T1000 (cell line): Measurements from ENCODE around the gene LHFPL6.

Experiments
- DNase-seq: peaks from one replicate; lab custom pipeline; 2025; ENCODE audit warnings: mixed read lengths; lab: John Stamatoyannopoulos, UW

Gene LHFPL6

DNA sequence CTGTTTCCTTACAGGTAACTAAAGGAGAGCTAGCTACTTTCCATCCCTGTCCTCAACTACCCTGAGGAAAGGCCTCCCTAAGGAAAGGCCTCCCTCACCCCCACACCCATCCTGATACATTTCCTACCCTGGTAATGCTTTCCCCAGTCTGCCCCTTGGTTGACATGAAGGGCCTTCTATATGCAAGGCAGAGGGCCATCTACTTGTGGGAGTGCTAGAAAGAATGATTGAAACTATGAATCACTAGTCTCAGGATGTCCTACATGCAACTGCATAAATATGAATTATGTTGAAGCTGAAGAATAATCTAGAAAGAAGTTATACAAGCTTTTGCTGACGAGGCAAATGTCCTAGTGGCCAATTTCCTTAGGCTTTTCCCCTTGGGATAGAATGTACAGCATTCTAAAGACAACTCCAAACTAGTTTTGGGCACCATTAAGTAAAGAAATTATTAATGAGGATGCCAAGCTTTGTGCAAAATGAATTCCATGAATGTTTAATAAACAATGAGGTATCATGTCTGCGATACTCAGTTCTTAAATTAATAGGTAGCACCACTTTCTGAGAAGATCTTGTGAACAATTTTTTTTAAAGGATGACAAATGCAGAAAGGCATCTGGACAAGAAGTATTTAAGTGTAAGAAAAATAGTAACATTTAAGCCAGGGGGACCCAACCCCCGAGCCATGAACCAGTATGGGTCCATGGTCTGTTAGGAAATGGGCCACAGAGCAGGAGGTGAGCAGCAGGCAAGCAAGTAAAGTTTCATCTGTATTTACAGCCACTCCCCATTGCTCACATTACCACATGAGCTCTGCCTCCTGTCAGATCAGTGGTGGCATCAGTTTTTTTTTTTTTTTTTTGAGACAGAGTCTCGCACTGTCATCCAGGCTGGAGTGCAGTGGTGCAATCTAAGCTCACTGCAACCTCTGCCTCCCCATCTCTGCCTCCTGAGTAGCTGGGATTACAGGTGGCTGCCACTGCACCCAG lies 223.0 kb downstream of the LHFPL6 start:
- DNase-seq = no peak

DNA sequence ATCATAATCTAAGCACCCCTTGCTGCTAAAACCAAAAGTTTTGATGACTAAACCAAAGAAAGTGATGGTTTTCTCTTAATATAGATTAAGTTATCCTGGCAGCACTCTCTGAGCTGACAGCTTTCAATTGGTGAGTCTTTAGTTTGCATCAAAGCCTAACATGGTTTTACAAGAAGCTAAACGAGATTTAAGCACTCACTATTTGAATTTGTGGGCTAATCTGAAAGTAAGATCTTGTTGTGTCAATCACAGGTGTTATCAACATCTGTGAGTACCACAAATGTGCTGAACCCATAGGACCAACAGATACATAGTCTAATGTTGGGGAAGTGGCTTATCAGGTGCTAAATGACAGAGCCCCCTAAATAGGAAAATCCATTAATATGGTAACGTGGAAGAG lies 223.9 kb downstream of the LHFPL6 start:
- no peak for DNase-seq

DNA sequence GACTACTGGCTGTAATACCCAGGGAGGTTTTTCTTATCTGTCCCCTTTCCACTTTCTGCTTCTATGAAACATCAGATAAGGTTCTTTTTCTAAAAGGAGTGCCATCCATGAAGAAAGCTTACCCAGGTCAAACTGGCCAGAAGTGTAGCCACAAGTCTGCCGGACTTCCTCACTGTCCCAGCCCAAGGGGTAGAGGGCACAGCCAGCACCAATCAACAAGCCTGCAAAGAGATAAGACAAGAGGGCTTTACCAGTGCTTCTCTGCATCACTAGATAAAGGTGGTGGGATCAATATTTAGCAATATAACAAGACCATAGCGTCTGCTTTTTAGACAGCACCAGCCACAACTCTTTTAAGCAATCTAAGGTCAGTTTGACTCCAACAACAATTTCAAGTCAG lies 224.7 kb downstream of the LHFPL6 start:
- DNase-seq = no peak

DNA sequence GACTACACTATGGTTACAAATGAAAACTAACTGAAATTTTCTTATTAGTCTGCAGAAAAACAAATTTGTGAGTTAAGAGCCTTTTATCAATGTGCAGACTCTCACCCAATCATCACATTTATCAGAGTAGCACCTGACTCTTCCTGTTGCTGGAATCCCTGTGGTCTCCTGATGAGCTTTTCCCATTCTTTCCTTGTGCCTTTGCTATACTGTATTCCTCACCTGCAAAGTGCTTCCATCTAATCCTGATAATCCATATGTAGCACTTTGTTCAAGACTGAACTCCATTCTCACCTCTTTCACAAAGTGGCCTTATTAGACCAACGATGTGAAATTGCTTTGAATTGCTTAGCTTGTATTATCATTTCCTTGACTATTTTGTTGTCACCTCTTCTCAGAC lies 225.3 kb downstream of the LHFPL6 start:
- DNase-seq = no peak

DNA sequence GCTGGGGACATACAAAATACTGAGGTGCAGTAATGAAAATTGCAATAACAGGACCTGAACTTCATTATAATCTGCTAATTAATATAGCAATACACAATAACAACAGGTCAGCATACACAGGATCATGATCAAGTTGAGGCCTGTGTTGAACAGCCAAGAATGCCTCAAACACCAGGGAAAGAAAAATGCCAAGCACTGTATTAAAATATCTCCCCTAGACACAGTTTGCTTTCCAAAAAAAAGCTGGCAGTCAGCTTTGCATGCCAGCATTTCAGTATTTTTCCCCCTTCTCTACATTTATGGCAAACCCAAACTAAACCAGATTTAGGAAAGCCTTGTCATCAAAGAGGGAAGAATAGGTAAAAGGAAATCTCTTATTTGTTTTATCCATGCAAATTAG lies 226.9 kb downstream of the LHFPL6 start:
- DNase-seq = no peak

DNA sequence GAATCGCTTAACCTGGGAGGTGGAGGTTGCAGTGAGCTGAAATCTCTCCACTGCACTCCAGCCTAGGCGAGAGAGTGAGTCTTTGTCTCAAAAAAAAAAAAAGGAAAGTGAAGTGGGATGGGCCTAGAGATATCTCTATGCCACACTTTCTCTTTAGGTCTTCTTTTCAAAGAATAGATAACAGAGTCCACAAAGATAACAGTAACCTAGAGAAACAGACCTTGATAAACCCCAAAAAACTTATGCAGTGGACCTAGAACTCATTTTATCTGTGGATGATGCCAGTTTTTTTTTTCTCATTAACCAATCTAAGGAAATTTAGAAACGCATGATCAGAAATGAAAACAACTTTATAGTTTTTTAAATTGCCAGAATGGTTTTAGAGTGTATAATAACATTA lies 227.4 kb downstream of the LHFPL6 start:
- no peak for DNase-seq

DNA sequence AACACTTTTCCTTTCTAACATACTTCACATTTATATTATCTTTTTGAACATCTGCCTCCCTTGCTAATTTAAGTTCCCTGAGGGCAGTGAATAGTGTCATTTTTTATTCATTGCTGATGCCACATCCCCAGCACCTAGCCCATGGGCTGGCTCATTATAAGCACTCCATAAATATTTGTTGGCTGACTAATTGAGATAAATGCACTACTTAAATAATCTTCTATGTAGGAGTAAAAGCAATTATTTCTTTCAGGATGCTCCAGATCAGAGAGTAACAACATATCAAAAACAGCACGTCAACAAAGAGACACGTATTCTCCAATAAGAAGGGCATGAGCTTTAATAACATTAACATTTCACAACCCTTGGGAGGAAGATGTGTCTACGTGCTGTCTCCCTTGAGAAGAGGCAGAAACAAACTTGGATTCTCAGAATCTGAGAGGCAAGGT lies 228.2 kb downstream of the LHFPL6 start:
- no peak for DNase-seq

DNA sequence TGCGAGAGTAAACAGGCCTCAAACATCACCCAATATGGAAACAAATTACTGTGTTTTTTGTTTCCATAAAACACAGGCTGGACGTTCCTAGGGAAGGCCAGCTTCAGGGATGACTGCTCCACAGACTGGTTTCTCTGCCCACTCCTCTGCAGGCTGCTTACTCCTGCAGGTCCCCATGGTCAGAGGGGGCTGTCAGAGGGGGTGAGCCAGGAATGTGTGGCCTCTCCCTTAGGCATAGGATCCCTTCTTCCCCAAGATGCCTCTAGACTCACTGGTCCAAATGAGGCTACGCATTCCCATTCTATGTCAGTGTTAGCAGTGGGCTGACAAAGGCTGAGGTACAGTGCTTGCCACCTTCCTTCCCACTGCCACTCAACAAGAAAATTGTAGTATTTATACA lies 229.8 kb downstream of the LHFPL6 start:
- DNase-seq = no peak

DNA sequence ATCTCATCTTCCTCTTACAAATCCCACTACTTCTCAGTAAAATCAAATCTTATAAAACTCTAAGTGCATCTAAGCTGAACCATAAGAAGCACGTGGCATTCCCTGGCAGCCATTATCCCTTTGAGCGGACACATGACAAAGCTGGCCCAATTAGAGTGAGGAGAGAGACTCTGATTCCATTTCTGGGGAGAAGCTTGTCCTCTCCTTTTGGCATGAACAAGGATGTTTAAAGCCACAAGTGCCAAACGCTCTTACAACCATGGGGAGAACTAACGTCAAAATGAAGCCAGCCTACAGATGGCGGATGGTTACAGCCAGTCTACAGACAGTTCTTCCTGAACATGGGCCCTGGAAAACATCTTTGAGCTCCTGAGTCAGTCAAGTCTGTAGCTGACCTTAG lies 231.3 kb downstream of the LHFPL6 start:
- no peak for DNase-seq

DNA sequence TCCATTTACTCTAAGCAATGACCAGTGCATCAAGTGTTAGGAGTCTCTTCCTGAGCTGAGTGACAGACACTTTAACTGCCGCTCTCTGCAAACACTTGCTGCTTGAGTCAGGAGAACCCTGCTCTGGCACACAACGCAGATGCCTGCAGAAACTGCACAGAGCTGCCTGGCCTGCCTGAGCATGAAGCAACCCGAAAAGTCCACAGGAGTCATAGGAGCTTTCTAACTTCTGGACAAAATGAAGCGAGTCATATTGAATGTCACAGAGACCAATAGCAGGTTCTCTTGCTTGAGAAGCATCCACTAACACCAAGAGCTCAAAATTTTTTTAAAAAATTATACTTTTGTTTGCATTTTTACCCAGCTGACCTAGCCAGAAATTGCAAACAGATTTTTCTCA lies 232.4 kb downstream of the LHFPL6 start:
- no peak for DNase-seq

DNA sequence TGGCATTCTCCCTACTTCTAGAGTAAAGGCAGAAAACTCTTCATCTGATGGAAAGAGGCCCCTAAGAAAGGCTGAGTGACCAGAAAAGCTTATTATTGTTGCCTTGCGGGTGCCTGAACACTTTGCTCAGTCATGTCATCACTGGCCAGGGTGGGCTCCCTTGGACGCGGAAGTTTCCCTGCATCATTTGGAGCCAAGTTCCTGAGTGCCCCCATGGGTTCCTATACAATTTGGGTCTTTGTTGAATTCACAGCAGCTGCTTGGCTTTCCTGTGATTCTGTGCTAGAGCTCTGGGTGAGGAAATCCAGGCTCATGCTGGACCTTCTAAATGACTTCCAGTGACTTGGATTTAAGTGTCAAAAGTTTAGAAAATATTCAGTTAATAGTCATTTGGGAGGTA lies 232.9 kb downstream of the LHFPL6 start:
- DNase-seq = no peak

DNA sequence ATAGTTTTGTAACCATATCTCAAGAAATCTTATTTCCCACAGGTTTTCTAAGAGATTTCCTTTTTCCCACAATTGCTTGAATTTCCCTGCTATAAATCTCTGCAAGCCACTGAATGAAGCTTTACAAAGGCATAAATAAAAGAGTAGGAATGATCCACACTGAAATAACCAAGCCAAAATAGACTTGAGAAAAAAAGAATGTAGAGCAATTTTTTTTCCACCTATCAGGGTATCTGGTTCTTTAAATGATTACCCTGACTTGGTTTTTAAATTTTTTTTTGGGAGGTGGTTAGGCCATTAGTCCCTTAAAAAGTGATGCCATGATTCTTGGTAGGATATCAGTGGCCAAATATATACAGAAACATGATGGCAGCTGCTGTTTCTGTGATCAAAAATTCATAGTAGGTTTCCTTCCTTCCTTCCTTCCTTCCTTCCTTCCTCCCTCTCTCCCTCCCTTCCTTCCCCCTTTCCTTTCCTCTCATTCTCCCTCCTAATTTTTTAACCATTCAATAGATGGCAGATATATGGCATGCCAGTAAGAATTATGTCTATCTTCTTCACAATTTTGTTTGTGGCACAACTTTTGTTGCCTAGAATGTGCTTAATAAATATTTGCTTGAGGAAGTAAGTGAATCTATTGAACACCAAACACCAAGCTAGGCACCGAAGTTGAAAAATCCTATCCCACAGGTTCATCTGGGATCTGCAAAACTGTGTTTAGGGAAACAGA lies 233.7 kb downstream of the LHFPL6 start:
- no peak for DNase-seq

DNA sequence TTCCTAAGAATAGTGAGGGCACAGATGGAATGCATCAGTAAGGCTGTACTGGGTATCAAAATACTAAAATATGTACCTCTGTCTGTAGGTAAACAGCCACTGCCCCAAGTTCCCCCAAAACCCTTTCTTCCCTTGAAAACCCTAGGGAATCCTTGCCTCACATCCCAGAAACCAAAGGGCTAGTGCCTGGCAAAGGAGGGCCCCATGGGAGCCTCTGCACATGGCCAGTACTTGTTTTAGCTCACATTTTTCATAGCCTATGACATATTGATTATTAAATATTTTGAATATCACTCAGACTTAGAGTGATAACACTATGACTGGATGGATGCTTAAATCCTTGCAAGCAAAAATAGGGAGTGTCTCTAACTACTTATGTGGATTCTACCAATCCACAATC lies 237.1 kb downstream of the LHFPL6 start:
- no peak for DNase-seq

DNA sequence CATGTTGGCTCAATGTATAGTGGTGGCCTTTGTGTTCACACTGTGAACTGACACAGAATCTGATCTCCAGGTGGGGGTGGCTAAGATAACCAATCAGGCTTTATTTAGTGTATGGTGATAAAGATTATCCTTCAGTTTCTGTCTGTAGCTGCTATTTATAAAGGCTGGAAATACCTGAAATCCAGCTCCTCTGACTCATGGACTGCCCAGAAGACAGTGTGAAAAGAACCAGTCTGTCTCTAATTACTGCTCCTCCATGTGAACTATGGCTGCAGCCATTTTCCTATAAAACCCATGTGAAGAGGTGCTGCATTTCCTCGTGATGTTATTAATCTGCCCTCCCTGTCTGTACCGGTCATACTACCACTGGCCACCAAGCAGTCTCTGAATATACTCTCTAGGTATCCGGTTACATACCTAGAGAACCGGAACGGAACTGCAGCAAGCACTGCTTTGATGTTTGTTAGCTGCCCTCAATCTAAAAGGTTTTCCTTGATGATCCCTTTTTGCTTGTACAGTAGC lies 238.0 kb downstream of the LHFPL6 start:
- DNase-seq = no peak

DNA sequence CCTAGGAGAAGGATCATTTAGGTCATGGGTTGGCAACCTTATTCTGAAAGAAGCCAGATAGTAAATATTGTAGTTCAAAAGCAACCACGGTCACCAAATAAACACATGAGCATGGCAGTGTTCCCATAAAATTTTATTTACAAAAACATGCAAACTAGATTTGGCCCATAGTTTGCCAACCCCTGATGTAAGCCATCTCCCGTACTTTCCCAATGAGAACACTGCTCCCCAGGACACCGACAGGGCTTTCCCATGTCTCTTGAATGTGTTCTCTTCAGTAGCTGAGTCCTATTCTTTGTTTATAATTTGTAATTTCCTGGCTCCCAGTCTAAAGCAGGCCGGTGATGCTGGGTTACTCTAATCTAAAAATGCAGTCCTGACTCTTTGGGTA lies 239.6 kb downstream of the LHFPL6 start:
- DNase-seq = no peak

DNA sequence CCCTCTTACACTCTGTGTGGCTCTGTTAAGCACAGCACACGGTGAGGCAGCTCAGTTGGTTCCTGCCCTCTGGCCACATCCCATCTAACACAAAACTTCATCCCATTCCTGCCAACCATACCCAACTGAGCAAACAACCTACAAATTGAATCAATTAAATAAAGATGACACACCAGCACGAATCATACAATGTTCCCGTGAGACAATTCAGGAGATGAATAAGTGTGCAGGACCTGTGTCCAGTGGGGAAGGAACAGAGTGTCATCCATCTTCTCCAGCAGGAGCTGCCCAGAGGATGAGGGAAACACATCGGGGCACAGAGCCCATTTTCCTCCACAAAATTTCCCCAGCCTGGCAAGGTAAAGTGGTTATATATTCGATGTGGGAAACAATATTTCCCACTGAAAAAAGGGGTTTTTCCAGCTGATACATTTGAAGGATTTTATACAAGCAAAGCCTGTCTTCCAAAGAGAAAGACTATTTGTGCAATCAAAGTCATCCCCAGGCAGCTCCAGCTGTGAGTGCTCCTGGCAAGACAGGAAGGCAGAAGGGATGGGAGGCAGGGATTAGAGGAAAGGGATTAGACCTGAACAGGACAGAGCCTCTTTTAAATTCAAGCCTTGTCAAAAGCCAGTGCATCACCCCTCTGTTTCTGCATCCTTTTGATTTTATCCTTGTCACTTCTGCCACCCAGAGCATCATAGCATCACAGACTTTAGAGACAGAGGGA lies 240.2 kb downstream of the LHFPL6 start:
- DNase-seq = no peak

DNA sequence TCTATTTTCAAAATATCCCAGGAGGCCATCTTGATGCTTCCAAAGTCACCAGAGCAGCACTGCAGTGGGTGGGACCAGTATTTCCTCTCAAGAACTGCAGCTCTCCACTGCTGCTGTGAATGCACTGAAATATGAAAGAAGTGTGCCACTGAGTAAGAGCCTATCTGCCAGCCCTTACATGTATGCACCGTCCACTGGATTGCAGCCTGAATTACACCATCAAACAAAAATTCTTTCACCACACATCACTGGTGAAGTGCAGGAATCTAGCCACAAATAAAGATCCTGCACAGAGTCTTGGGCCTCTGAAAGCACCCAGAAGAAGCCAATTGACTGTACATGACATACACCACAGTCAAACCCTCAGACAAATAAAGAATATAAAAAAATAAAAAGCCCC lies 249.0 kb downstream of the LHFPL6 start:
- DNase-seq = no peak

DNA sequence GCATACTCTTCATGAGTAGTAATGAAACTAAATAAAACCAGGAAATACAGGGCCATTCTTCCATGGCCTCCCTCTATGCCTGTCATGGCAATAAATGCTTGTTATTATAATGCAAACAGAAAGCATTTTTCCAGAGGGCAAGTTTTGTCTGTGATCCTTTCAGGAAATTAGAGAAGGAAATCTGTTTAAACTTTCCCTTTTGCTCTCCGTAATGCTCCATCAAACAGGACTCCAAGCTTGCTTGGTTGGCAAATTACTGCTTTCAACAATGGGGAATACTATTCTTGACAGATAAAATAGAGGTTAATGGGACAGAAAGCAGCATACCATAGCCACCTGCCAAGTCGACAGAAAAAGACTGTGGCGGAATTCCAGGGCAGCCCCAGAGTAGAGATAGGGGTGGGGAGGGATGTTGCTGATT lies 252.5 kb downstream of the LHFPL6 start:
- DNase-seq = no peak

DNA sequence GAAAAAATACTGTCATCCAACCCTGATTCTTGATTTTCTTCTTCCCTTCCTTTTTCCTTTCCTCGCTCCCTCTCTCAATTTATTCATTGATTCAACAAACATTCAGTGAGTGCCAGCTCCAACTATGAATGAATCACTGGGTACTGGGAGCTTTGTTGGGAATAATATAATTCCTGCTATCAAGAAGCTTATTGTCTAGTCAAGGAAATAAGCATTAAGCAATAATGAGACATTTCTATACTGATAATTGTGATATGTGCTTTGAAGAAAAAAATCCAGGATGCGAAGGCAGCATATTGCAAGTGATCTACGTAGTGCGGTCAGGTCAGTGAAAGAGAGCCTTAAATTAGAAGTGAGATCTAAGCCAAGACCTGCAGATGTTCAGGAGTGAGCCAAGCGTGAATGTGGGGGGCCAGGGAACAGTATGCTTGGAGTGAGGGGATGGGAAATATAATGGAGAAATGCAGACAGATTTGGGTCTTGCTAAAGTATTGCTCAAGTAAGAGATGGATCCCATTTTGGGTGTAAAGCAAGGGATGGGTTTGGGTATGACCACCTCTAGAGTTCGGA lies 253.5 kb downstream of the LHFPL6 start:
- no peak for DNase-seq

DNA sequence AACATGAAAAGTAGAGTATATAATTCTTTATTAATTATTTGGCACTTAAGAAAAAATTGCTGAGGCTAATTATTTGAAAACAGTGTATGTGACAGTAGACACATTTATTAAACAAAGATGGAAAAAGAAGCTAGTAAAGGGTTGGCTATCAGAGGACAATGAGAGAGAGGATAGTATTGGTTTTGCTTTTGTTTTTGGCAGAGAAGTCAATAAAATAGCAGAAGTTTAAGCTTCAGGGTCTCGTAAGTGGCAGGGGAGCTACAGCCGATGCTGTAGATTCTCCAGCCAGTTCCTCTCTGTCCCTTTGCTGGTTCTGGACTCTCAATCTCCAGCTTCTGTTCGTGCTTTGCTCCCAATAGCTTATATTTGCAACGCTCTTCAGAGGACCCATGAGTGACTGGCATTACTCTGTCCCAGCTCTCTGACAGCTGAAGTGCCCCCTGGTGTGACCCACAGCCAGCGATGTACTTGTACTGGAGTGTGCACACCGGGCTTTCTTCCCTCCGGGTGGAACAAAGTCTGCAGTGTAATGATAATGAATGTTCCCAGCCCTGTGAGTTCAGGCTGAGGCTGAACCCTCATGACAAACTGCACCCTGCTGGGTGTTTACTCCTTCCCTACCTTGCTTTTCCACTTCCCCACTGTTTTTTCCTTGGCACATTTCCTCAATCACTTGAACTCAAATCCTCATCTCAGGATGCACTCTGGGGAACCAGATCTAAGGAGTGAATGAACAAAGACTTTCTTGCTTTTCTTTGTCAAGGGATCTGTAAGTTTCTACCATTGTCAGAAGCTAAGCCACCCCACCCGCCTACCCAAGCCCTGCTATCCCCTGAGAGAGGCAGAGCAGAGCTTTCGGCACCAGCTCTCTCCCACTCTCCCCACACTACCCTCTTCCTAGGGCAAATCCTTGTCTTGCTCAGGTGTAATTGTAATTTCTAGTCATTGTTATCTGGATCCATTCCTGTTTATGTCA lies 254.8 kb downstream of the LHFPL6 start:
- no peak for DNase-seq

DNA sequence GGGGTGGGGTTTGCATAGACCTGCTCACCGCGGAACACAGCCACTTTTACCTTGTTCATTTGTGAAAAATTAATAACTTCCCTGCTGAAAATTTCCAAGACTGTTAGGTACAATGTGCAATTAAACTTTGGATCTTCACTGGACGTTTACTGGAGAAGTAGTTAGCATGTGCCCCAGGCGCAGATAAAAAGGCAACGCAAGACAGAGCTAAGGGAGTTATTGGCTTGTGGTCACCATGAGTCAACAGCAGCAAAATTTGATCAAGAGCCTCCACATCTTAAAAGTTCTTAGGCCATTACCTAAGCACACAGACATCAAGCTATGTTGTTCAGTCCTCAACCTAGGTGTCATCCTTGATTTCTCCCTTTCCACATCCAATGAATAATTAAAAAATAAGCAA lies 257.0 kb downstream of the LHFPL6 start:
- DNase-seq = no peak
